Activated B cell treated with CpG ODN at 0.5 μM for 24 hours (primary cell): Measurements from ENCODE around the gene VWC2L. TPM values are rescaled to one million over a fixed set of nuclear protein-coding genes. Genes with fewer than 3 reads are reported as not detected.

Source experiments
- ATAC-seq: fragments of 200-7000 bp; cut with Tn5 transposase; one replicate; pipeline ENCODE4 v1.10.0; 2021; ENCODE audit warnings: low read depth, mild to moderate bottlenecking, moderate library complexity
- CTCF ChIA-PET: fragments of 350-600 bp; sonication (Branson Sonifier 250); formaldehyde crosslinking; loops from one replicate; lab custom pipeline; 2021; ENCODE audit warnings: antibody characterized with exemption; lab: Charles Lee
- POLR2A ChIA-PET: fragments of 350-600 bp; sonication (Branson Sonifier 250); formaldehyde crosslinking; loops from one replicate; lab custom pipeline; 2021; ENCODE audit warnings: antibody characterized with exemption; lab: Charles Lee
- DNase-seq: peaks from one replicate; pipeline ENCODE4 v3.0.0; 2022
- H3K27ac Mint-ChIP-seq: one replicate; pipeline ENCODE4 v1.8.0; 2020; ENCODE audit warnings: mixed read lengths
- H3K27me3 Mint-ChIP-seq: one replicate; pipeline ENCODE4 v1.8.0; 2021; ENCODE audit warnings: mixed read lengths
- H3K36me3 Mint-ChIP-seq: one replicate; pipeline ENCODE4 v1.8.0; 2021; ENCODE audit warnings: low read depth, mixed read lengths
- H3K4me1 Mint-ChIP-seq: one replicate; pipeline ENCODE4 v1.8.0; 2021; ENCODE audit warnings: mixed read lengths
- H3K4me3 Mint-ChIP-seq: one replicate; pipeline ENCODE4 v1.8.0; 2020; ENCODE audit warnings: mild to moderate bottlenecking, mixed read lengths
- H3K9me3 Mint-ChIP-seq: one replicate; pipeline ENCODE4 v1.8.0; 2020; ENCODE audit warnings: mixed read lengths
- intact Hi-C: fragments of 100-400 bp; cut with micrococcal nuclease; formaldehyde crosslinking; loops from one replicate; pipeline ENCODE4 v1.15.1; 2024
- total RNA-seq: library from RNA; stranded (reverse); gene quantifications from 2 replicates; pipeline ENCODE4 v1.2.3, GENCODE V29; 2022
- TF ChIP-seq, protein P1 (sequence below): fragments of 200-600 bp; IDR thresholded peaks from one replicate; pipeline ENCODE4 v1.8.0; 2022; ENCODE audit warnings: antibody characterized with exemption, mild to moderate bottlenecking

The VWC2L gene
- total RNA-seq, 1 donor from 2014 or later: not detected

DNA sequence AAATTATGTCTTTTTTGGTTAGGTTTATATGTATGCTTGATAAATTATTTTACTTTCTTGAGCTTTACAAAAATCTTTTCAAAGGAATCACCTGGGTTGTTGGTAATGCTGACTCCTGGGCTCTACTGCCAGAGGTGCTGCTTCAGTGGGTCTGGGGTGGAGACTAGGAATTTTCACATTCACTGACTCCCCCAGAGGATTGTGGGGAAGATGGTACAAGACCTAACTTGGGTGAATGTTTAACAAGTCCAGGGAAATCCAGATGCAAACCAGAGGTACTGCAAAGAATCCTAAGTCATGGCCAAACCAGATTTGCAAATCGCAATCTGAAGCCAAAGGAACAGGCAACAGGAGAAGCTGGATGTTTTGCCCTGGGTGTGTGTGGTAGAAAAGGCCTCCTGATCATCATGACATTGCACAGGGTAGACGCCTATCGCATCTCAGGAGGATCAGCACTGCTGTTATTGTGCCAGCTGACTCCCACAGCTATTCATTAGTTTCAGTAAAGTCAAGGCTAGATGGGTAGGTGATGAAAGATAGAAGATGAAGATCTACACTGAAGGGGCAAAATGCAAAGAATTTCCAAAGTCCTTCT, 213.4 kb downstream of the VWC2L start:
- H3K27ac Mint-ChIP-seq: no peak overlapping the region
- ChIA-PET POLR2A (no interaction called here), CTCF (no interaction called here)
- H3K9me3 Mint-ChIP-seq: no peaks in the 10 kb centered on the region
- DNase-seq: no peak
- no peaks in the 10 kb centered on the region for H3K4me1 Mint-ChIP-seq
- ATAC-seq: no peak
- peaks cover 2% of the 10 kb centered on the region for H3K27me3 Mint-ChIP-seq
- TF ChIP-seq, protein P1, sequence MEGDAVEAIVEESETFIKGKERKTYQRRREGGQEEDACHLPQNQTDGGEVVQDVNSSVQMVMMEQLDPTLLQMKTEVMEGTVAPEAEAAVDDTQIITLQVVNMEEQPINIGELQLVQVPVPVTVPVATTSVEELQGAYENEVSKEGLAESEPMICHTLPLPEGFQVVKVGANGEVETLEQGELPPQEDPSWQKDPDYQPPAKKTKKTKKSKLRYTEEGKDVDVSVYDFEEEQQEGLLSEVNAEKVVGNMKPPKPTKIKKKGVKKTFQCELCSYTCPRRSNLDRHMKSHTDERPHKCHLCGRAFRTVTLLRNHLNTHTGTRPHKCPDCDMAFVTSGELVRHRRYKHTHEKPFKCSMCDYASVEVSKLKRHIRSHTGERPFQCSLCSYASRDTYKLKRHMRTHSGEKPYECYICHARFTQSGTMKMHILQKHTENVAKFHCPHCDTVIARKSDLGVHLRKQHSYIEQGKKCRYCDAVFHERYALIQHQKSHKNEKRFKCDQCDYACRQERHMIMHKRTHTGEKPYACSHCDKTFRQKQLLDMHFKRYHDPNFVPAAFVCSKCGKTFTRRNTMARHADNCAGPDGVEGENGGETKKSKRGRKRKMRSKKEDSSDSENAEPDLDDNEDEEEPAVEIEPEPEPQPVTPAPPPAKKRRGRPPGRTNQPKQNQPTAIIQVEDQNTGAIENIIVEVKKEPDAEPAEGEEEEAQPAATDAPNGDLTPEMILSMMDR: no peak
- H3K4me3 Mint-ChIP-seq: no peak overlapping the region
- no peaks in the 10 kb centered on the region for H3K36me3 Mint-ChIP-seq
- intact Hi-C loops: no loop called here

DNA sequence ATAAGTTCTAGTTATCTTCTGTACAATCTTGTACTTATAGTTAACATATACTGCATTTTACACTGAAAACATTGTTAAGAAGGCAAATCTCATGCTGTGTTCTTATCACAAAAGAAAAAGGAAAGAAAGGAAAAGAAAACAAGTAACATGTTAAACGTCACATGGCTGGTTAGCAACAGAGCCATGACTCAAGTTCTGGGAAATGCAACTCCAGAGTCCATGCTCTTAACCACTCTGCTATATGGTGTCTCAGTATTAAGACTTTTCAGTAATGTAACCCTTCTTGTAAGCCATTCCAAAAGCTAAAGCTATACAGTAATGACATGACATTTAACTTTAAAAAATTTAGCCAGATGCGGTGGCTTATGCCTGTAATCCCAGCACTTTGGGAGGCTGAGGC, 217.2 kb downstream of the VWC2L start:
- ChIA-PET CTCF (no interaction called here), POLR2A (no interaction called here)
- Mint-ChIP-seq H3K4me1 (no peaks in the 10 kb centered on the region), H3K27me3 (peaks cover 2% of the 10 kb centered on the region), H3K27ac (no peak overlapping the region), H3K4me3 (no peak overlapping the region), H3K9me3 (no peaks in the 10 kb centered on the region), H3K36me3 (no peaks in the 10 kb centered on the region)
- TF ChIP-seq, protein P1: no peak
- intact Hi-C loops: no loop called here
- DNase-seq (no peak), ATAC-seq (no peak)
